Cortex of kidney (tissue), 1 donor: ENCODE data around the gene TFCP2L1.

Source experiments
- DNase-seq: peaks from one replicate; lab custom pipeline; 2025; lab: John Stamatoyannopoulos, UW

The TFCP2L1 gene

GRCh38 chr2:121266543-121267106 is 18.4 kb downstream of the TFCP2L1 start:
- DNase-seq = no peak

GRCh38 chr2:121263996-121264715 is 20.8 kb downstream of the TFCP2L1 start:
- no peak for DNase-seq

- no peak for DNase-seq
Measured at GRCh38 chr2:121260370-121261154, 24.4 kb downstream of the TFCP2L1 start.

GRCh38 chr2:121258051-121258450 is 27.0 kb downstream of the TFCP2L1 start:
- no peak for DNase-seq

GRCh38 chr2:121257480-121257840 is 27.5 kb downstream of the TFCP2L1 start:
- no peak for DNase-seq

GRCh38 chr2:121256720-121257479 is 28.1 kb downstream of the TFCP2L1 start:
- DNase-seq = no peak

- DNase-seq = no peak
Measured at GRCh38 chr2:121255358-121255757, 29.6 kb downstream of the TFCP2L1 start.

GRCh38 chr2:121254748-121255147 is 30.3 kb downstream of the TFCP2L1 start:
- no peak for DNase-seq

GRCh38 chr2:121253674-121254240 is 31.2 kb downstream of the TFCP2L1 start:
- DNase-seq = no peak

GRCh38 chr2:121253021-121253673 is 31.9 kb downstream of the TFCP2L1 start:
- no peak for DNase-seq

GRCh38 chr2:121251497-121251896 is 33.5 kb downstream of the TFCP2L1 start:
- DNase-seq = no peak

GRCh38 chr2:121248766-121249343 is 36.1 kb downstream of the TFCP2L1 start:
- no peak for DNase-seq

- no peak for DNase-seq
Measured at GRCh38 chr2:121247971-121248370, 37.0 kb downstream of the TFCP2L1 start.

- DNase-seq = no peak
Measured at GRCh38 chr2:121247534-121247933, 37.5 kb downstream of the TFCP2L1 start.

- DNase-seq = no peak
Measured at GRCh38 chr2:121246704-121247255, 38.2 kb downstream of the TFCP2L1 start.

GRCh38 chr2:121245913-121246312 is 39.1 kb downstream of the TFCP2L1 start:
- DNase-seq = no peak

- DNase-seq = no peak
Measured at GRCh38 chr2:121245120-121245820, 39.7 kb downstream of the TFCP2L1 start.

GRCh38 chr2:121244616-121245015 is 40.4 kb downstream of the TFCP2L1 start:
- no peak for DNase-seq

GRCh38 chr2:121243821-121244460 is 41.1 kb downstream of the TFCP2L1 start:
- DNase-seq = no peak

- DNase-seq = no peak
Measured at GRCh38 chr2:121242976-121243375, 42.0 kb downstream of the TFCP2L1 start.
